IMR-90 (cell line): ENCODE data around the gene MDH1B. TPM values are rescaled to one million over a fixed set of nuclear protein-coding genes. Genes with fewer than 3 reads are reported as not detected.

Experiments
- ATAC-seq: fragments of 200-7000 bp; cut with Tn5 transposase; 2 replicates; pipeline ENCODE4 v1.9.1; 2020; ENCODE audit warnings: low read depth, mild to moderate bottlenecking, moderate library complexity
- BruUV-seq: library from RNA; stranded (reverse); fragments of 400-500 nt; replicated peaks from 2 replicates; lab custom pipeline; 2021; lab: Mats Ljungman, UMichigan
- CTCF ChIA-PET: fragments of 300-600 bp; formaldehyde crosslinking; extraction: SDS; loops from one replicate; lab custom pipeline; 2021; ENCODE audit warnings: antibody characterized with exemption; lab: Yijun Ruan, JAX
- POLR2A ChIA-PET: fragments of 300-600 bp; sonication (Branson Sonifier 250); formaldehyde crosslinking; loops from one replicate; lab custom pipeline; 2022; ENCODE audit warnings: antibody characterized with exemption; ENCODE audit not compliant: unreplicated experiment; lab: Charles Lee
- DNase-seq: peaks from one replicate; pipeline ENCODE4 v3.0.0; 2013
- H2AFZ ChIP-seq: replicated peaks from 2 replicates; pipeline ENCODE3; 2013; ENCODE audit warnings: low read length, mild to moderate bottlenecking; ENCODE audit not compliant: poor library complexity
- H2AK5ac ChIP-seq: 2 replicates; pipeline ENCODE4 v1.6.1; 2013; ENCODE audit warnings: low read depth, low read length, inconsistent platforms
- H2AK9ac ChIP-seq: replicated peaks from 2 replicates; pipeline ENCODE3; 2013; ENCODE audit warnings: mild to moderate bottlenecking, low read depth, low read length, moderate library complexity; ENCODE audit not compliant: poor library complexity
- H2BK120ac ChIP-seq: 2 replicates; pipeline ENCODE4 v1.6.1; 2013; ENCODE audit warnings: low read depth, low read length, inconsistent platforms
- H2BK15ac ChIP-seq: 3 replicates; pipeline ENCODE4 v1.6.1; 2013; ENCODE audit warnings: low read depth, low read length, inconsistent platforms
- H2BK20ac ChIP-seq: 2 replicates; pipeline ENCODE4 v1.6.1; 2013; ENCODE audit warnings: low read depth, mild to moderate bottlenecking, inconsistent platforms, low read length, moderate library complexity
- H2BK5ac ChIP-seq: 2 replicates; pipeline ENCODE4 v1.6.1; 2013; ENCODE audit warnings: mild to moderate bottlenecking, low read depth, low read length, inconsistent platforms; ENCODE audit not compliant: poor library complexity, severe bottlenecking
- H3K14ac ChIP-seq: replicated peaks from 2 replicates; pipeline ENCODE4 v1.6.1; 2013; ENCODE audit warnings: low read depth, low read length, inconsistent platforms
- H3K18ac ChIP-seq: 2 replicates; pipeline ENCODE4 v1.6.1; 2013; ENCODE audit warnings: low read depth, low read length, control low read depth
- H3K23ac ChIP-seq: 2 replicates; pipeline ENCODE4 v1.6.1; 2013; ENCODE audit warnings: low read depth, low read length, inconsistent platforms
- H3K27ac ChIP-seq: 2 replicates; pipeline ENCODE4 v1.5.1; 2013; ENCODE audit warnings: mild to moderate bottlenecking, control low read depth, low read length; ENCODE audit not compliant: insufficient read depth
- H3K27me3 ChIP-seq: 2 replicates; pipeline ENCODE4 v1.6.1; 2013; ENCODE audit warnings: low read length; ENCODE audit not compliant: control insufficient read depth, insufficient read depth
- H3K36me3 ChIP-seq: 2 replicates; pipeline ENCODE4 v1.6.1; 2013; ENCODE audit warnings: low read length, mixed read lengths; ENCODE audit not compliant: control insufficient read depth, insufficient read depth
- H3K4ac ChIP-seq: 2 replicates; pipeline ENCODE4 v1.6.1; 2013; ENCODE audit warnings: low read depth, low read length, inconsistent platforms
- H3K4me1 ChIP-seq: 2 replicates; pipeline ENCODE4 v1.6.1; 2013; ENCODE audit warnings: low read length, mixed read lengths; ENCODE audit not compliant: control insufficient read depth, insufficient read depth
- H3K4me2 ChIP-seq: 2 replicates; pipeline ENCODE4 v1.6.1; 2013; ENCODE audit warnings: low read depth, mild to moderate bottlenecking, control low read depth, low read length, moderate library complexity
- H3K4me3 ChIP-seq: 2 replicates; pipeline ENCODE4 v1.5.1; 2013; ENCODE audit warnings: low read depth, mild to moderate bottlenecking, control low read depth, low read length, moderate library complexity; ENCODE audit not compliant: insufficient read depth
- H3K56ac ChIP-seq: 2 replicates; pipeline ENCODE4 v1.6.1; 2013; ENCODE audit warnings: low read length, inconsistent platforms; ENCODE audit not compliant: insufficient read depth; ENCODE audit errors: extremely low read depth
- H3K79me1 ChIP-seq, 2 experiments: 2 replicates each; pipeline ENCODE4 v1.6.1; 2013; ENCODE audit warnings: low read length in 2 of 2, inconsistent platforms in 1 of 2, low read depth in 1 of 2
- H3K9ac ChIP-seq: 2 replicates; pipeline ENCODE4 v1.6.1; 2013; ENCODE audit warnings: low read depth, low read length, control low read depth
- H3K9me1 ChIP-seq: 2 replicates; pipeline ENCODE4 v1.6.1; 2013; ENCODE audit warnings: low read length, inconsistent platforms; ENCODE audit not compliant: insufficient read depth
- H3K9me3 ChIP-seq: 2 replicates; pipeline ENCODE4 v1.6.1; 2013; ENCODE audit warnings: low read length; ENCODE audit not compliant: control insufficient read depth, insufficient read depth
- H4K20me1 ChIP-seq: 2 replicates; pipeline ENCODE4 v1.6.1; 2013; ENCODE audit warnings: low read length, inconsistent platforms; ENCODE audit not compliant: insufficient read depth
- H4K5ac ChIP-seq: 2 replicates; pipeline ENCODE4 v1.6.1; 2013; ENCODE audit warnings: mild to moderate bottlenecking, low read depth, low read length, control low read depth
- H4K8ac ChIP-seq, 2 experiments: 2 replicates each; pipeline ENCODE4 v1.6.1; 2013; ENCODE audit warnings: low read depth in 2 of 2, low read length in 2 of 2, control low read depth in 1 of 2, inconsistent platforms in 1 of 2
- H4K91ac ChIP-seq: 2 replicates; pipeline ENCODE4 v1.6.1; 2013; ENCODE audit warnings: low read depth, low read length, inconsistent platforms; ENCODE audit not compliant: insufficient read depth
- SMC3 ChIP-seq: fragments of 150-350 bp; IDR thresholded peaks from 2 replicates; pipeline ENCODE4 v1.6.1; 2016; ENCODE audit warnings: low read depth, mild to moderate bottlenecking, antibody characterized with exemption, low read length, moderate library complexity
- WGBS, 2 experiments: methylation state at CpG; one replicate each; pipeline versions ENCODE4 v1.1.5 to v1.1.7; 2013; ENCODE audit warnings: missing lambda C conversion rate in 2 of 2; ENCODE audit not compliant: insufficient read length in 1 of 2; ENCODE audit errors: extremely low coverage in 2 of 2; 5-methylcytosine and 5-hydroxymethylcytosine counted together
- dilution Hi-C: fragments of 300-500 bp; cut with HindIII; formaldehyde crosslinking; loops from one replicate; pipeline ENCODE4 v1.14.3; 2018; ENCODE audit warnings: low sequenced_read_pairs; ENCODE audit not compliant: unreplicated experiment
- in situ Hi-C: fragments of 300-500 bp; cut with MboI; formaldehyde crosslinking; loops from 3 replicates; pipeline ENCODE4 v1.14.3; 2019; ENCODE audit warnings: low sequenced_read_pairs, inconsistent platforms, mixed read lengths
- intact Hi-C: fragments of 100-400 bp; cut with micrococcal nuclease; formaldehyde crosslinking; loops from 2 replicates; pipeline ENCODE4 v1.10.0; 2022
- polyA plus RNA-seq, 3 experiments: library from polyadenylated mRNA; depleted of rRNA; stranded (reverse); fragments of >200 nt; gene quantifications; 2 replicates each; pipeline ENCODE4 v1.2.3, GENCODE V29; 2012; ENCODE audit warnings: low replicate concordance in 1 of 3
- total RNA-seq: library from RNA; depleted of rRNA; stranded (reverse); fragments of >200 nt; gene quantifications from 2 replicates; pipeline ENCODE4 v1.2.3, GENCODE V29; 2012

Gene MDH1B
- total and polyA plus RNA-seq, 2 of the 4 experiments (the other 2 are of a cell fraction): 0.38 to 0.54 TPM

DNA sequence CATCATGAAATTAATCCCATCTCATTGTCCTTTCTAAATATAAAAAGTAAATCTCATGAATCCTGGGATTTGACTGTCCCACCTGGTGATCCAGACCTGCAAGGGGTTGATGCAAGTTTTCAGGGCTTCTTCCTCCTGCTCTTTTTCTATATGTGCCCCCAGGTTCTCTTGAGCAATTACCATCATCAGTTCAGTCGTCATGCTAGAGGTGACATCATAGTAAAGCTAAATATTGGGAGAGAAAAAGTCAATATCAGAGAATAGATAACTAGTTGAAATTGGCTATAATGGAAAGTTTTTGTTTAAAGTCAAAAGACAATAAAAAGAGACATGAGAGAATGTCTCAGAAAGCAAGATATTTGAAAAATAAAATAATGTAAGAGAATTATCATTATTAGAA, 8.3 kb downstream of the MDH1B start:
- ChIA-PET POLR2A (no interaction called here), CTCF (no interaction called here)
- Histone ChIP-seq H3K27ac (no peak overlapping the region), H3K4ac (no peak overlapping the region), H4K8ac (no peak overlapping the region), H2AK9ac (no peak overlapping the region), H4K91ac (no peak overlapping the region), H2BK20ac (no peak overlapping the region), H3K14ac (no peak overlapping the region), H3K4me2 (no peak overlapping the region), H3K4me1 (no peaks in the 10 kb centered on the region), H2BK5ac (no peak overlapping the region), H4K5ac (no peak overlapping the region), H4K20me1 (no peaks in the 10 kb centered on the region), H3K4me3 (no peak overlapping the region), H3K27me3 (peaks cover 4% of the 10 kb centered on the region), H3K9me3 (no peaks in the 10 kb centered on the region), H3K9me1 (no peaks in the 10 kb centered on the region), H2AK5ac (no peak overlapping the region), H2BK120ac (no peak overlapping the region), H2BK15ac (no peak overlapping the region), H3K79me1 (no peaks in the 10 kb centered on the region), H2AFZ (no peak overlapping the region), H3K18ac (no peak overlapping the region), H3K23ac (no peak overlapping the region), H3K36me3 (no peaks in the 10 kb centered on the region), H3K9ac (no peak overlapping the region), H3K56ac (no peak overlapping the region)
- dilution Hi-C loops: no loop called here
- no CpG with 5 or more reads among the region's 1 CpG for WGBS, 2 experiments
- intact Hi-C loops: no loop called here
- ATAC-seq: no peak
- no peak for TF ChIP-seq SMC3
- no TSS peak for BruUV-seq
- in situ Hi-C loops: no loop called here
- DNase-seq: no peak
